HG03064 (cell line): ENCODE data around the gene WNT16.
A peak's percentile ranks its signal among the peaks of the same experiment; 100 is the strongest.
"Not testable (repeated sequence)": the region's sequence is repeated elsewhere in the genome, so short reads cannot be mapped to it uniquely, and the experiment has no call there.

Source experiments
- ATAC-seq: cut with Tn5 transposase; IDR thresholded peaks from one replicate; pipeline ENCODE4 v1.9.1; 2021; ENCODE audit warnings: low read depth; ENCODE audit not compliant: unreplicated experiment

The WNT16 gene, protein sequence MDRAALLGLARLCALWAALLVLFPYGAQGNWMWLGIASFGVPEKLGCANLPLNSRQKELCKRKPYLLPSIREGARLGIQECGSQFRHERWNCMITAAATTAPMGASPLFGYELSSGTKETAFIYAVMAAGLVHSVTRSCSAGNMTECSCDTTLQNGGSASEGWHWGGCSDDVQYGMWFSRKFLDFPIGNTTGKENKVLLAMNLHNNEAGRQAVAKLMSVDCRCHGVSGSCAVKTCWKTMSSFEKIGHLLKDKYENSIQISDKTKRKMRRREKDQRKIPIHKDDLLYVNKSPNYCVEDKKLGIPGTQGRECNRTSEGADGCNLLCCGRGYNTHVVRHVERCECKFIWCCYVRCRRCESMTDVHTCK

DNA sequence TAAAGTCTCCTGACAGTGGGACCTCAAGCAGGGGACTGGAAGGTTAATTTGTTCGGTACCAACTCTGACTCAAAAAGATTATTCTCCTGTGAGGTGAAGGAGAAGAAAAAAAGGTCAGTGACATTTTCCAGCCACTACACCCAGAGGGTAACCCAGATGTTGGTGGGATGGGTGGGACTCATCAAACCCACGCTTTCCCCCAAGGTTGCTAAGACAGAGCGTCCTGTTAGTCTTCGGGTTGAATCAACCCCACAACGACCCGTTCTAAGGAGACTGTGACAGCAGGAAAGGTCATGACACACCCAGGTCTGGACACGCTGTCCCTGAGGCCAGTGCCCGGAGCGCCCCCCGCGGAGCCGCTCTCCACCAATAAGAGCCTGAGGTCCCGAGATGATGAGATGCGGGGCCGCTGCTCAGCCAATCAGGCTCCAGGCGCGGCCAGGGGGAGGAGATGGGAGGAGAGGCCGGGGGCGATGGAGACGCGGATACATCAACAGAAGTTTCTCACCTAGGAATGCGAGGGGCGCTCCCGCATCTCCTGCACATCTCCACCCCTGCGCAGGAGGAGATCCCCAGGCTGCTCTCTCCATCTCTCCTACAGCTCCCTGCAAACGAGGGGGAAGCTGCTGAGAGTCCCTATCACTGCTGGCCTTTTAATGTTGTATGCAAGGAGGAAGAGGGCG lies at the start of gene WNT16:
Gene WNT16, plus strand, starts transcription at position 493 of the 683 bp plus-strand sequence. CDS start 293 bp downstream, outside the sequence.
- no peak for ATAC-seq

DNA sequence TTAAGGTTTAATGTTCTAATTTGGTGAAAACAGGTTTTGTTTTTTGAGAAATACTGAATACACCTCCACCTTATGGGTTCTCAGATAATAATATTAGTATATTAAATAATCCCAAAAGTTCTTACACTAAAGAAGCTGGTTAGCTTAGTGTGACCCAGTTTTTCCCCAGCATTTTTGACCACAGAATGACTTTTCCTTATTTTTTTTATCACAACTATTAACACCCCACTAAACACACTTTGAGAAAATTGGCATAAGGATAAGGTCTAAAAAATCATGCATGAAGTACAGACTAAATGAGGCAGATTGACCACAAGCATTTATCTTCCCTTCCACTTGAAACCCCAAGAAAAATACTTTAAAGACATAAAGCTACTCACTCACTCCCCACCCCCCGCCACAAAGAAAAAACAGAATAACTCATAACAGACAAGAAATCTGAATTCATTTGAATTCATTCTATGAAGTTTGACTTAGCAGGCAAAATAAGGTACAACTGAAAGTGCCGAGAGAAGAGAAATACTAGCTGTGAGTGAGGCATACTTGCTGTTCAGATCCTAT lies 49.7 kb upstream of the WNT16 start:
- ATAC-seq = peak; percentile 16

DNA sequence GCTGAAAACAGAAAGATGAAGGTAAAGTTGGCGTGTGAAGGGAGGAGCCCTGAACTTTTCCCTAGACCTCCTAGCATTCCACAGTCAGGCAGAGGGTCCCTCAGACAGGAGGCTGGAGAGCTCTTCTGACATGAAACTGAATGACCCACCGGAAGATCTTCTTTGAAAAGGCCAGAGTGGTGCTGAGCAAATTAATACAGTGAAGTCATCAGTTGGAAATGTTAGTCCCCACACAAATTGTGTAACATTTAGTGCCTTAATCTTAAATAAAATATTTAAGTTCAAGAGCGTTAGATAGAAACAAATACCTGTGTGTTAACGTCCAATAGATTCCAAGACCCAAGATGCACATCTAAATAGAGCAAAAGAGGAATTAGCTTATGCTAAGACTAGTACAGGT lies 49.0 kb upstream of the WNT16 start:
- ATAC-seq = no peak

DNA sequence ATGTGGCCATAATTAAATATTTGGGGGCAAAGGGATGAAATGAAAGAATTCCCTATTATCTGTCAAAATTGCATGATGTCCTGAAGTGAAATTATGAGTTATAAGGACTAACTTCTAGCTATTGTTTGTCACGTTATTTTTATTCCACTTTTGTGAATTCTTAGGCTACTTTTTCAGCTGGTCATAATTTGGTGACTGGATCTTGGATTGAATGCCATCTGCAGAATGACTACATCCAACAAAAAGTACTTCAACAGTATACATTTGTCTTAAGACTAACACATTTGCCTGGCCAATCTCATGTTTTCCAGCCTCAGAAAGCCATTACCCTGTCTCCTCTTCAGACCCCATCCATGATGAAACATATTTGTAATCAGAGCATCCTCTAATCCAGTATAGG lies 48.1 kb upstream of the WNT16 start:
- ATAC-seq = no peak

DNA sequence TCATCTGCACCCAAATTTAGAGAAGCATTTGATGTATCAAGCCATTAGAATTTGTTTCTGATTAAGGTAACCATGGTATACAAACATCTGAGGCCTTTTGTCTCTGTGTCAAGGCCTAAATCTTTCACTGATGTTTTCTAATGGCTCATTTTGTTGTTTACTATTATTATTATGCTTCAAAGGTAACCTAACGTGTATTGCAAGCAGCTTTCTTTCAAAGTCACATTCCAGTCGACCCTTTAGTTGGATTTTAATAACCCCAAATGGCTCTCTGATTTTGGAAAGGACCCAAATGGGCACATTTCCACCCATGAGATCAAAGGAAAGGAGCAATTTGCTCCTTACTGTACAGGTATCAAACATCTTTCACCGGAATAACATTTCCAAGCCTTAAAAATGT lies 46.7 kb upstream of the WNT16 start:
- ATAC-seq = no peak

DNA sequence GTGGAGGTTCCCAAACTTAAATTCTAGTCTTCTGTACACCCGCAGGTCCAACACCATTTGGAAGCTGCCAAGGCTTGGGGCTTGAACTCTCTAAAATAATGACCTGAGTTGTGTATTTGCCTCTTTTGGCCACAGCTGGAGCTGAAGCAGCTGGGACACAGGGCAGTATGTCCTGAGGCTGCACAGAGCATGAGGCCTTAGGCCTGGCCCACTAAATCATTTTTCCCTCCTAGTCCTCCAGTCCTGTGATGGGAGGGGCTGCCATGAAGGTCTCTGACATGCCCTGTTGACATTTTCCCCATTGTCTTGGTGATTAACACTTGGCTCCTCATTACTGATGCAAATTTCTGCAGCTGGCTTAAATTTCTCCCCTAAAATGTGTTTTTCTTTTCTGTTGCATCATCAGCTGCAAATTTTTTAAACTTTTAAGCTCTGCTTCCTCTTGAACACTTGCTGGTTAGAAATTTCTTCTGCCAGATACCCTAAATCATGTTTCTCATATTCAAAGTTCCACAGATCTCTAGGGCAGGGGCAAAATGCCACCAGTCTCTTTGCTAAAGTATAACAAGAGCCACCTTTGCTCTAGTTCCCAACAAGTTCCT lies 43.6 kb upstream of the WNT16 start:
- ATAC-seq = no peak

DNA sequence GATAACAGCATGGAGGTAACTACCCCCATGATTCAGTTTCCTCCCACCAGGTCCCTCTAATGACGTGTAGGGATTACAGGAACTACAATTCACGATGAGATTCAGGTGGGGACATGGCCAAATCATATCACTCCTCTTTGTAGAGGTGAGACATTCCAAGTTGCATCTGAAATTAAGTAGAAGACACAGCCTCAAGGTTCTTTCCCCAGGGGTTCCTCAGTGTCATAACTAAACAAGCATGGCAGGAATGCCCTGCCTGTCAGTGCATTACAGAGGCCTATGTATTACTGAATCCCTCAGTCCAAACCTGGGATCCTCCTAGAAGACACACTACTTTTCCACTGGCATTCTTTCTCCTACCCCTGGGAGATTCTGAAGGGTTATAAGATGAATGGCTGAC lies 42.6 kb upstream of the WNT16 start:
- ATAC-seq = no peak

DNA sequence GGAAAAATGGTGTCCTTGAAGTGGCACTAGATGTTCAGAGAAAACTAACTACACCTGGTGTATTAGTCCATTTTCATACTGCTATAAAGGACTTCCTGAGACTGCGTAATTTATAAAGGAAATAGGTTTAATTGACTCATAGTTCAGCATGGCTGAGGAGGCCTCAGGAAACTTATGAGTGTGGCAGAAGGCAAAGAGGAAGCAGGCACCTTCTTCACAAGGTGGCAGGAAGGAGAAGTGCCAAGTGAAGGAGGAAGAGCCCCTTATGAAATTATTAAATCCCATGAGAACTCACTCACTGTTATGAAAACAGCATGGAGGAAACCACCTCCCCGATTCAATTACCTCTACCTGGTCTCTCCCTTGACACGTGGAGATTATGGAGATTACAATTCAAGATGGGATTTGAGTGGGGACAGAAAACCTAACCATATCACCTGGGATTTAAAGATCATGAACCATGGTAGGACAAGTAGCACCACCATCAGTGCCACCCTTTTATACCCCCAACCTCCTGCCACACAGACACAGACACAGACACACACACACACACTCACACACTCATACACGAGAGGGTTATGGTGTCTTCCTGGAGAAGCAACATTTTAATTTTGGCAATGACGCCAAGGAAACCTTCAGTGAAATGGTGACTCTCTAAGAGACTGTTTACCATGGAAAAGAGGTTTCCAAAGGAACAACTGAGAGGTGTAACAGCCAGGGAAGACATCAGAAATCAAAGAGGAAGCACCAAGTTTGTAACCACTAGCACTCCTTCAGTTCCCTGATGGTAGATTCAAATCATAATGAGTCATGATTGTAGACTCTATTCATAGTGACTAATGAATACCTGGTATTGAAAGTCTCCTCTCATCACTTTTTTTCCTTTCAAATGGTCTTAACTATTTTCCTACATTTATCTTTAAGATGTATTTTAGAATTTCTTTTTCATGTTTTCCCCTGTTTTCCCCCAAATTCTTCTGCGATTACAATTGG lies 41.8 kb upstream of the WNT16 start:
- ATAC-seq = no peak

DNA sequence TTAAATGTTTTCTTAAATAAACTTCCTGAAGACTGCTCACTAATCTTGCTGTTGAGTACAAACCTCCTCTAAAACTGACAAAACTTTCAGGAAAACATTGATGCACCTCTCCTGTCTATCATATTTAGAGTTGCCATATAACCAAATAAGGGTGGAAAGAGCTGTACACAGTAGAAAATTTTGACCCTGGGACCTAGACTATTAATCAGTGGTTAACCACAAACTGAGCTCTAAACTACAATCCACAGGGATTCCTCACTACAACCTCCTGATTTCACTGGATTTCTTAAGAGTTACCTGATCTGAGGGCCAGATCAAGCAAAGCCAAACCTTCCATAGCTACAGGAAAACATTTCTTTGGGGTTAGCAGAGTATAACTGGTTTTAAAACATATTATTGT lies 39.9 kb upstream of the WNT16 start:
- ATAC-seq = no peak

DNA sequence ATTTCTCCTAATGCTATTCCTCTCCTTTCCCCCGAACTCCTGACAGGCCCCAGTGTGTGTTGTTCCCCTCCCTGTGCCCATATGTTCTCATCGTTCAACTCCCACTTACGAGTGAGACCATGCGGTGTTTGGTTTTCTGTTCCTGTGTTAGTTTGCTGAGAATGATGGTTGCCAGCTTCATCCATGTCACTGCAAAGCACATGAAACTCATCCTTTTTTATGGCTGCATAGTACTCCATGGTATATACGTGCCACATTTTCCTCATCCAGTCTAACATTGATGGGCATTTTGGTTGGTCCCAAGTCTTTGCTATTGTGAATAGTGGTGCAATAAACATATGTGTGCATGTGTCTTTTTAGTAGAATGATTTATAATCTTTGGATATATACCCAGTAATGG lies 38.9 kb upstream of the WNT16 start:
- ATAC-seq = not testable (repeated sequence)

DNA sequence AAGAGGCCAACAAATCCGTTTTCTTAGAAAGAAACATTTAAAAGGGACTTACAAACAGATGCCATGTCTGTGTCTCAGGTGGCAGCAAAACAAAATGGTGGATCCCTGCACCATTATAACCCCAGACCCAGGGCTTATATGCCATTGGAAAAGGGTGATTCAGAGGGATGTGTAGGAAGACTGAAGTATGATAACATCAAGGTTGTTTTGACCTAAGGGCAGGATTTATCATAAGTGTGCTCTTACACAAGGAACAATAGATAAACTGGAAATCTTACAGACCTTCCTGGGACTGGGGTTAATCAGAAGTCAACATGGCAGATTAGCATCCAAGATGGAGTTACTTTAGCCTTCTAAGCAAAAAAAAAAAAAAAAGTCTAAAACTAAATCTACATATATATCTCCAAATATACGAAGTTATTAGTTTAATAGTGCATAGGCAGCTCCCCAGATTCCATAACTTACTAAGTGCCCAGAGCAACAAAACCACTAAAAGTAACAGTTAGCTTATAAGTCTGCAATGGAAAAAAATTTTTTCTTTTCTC lies 34.3 kb upstream of the WNT16 start:
- ATAC-seq = no peak

DNA sequence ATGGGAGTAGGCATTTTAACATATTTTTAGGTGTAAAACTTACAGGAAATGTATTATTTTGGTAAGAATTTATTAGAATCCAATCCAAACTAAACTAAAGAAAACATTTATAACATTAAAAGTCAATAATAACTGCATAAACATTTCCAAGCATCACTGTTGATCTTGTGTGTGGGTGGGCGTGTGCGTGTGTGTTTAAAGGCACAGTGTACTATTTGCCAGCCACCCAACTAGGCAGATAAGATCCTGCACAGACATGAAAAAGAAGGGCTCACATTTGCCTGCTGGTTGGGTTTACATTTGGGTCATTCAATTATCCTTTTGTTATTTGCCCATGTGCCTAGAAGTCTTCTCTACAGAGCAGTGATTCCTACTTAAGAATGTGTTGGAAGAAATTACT lies 31.0 kb upstream of the WNT16 start:
- ATAC-seq = no peak

DNA sequence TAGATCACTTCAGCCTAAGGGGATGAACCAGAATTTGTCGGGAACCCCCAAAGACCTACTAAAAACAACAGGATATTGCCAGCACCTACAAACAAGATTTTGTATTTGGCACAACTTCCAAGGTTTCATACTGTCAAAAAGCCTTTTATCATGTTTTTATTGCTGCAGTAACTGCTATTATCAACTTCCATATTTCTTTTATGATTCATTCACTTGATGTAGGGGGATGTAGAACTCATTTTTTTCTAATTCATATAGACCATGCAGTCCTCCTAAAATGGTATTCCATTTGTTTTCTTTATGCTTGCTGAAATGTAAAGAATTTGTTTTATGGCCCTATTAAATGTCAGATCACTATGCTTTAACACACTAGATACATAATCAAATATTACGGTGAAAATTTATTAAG lies 30.0 kb upstream of the WNT16 start:
- ATAC-seq = no peak

DNA sequence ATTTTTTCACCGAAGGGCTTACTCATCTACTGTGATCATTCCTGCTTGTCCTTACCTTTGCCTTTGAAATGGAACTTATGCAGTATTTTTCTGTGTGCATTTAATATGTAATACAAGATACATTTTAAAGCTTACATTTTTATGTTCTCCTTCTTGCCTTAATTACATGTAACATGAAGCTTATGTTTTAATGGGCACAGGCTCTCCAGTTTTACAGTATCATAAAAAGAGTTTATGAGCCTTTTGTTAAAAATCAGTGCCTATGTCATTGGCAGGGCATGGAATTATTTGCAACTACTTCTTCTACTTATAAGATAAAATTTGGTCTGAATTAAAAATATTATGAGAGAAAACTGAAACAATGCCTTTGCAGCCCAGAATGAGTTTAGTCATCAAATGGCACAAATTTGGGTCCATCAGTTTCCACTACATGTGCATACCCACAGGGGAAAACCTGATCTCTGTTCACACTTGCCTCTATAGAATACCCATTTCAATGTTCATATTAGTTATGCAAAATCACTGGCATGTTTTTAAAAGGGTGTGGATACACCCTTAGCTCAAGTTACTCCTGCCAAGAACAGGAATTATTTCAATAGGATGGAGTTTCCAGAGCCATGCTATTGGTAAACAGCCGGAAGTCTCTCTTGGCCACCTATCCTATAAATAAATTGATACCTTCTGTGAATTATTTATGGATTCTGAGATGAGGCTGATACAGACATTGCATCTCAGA lies 27.9 kb upstream of the WNT16 start:
- no peak for ATAC-seq

DNA sequence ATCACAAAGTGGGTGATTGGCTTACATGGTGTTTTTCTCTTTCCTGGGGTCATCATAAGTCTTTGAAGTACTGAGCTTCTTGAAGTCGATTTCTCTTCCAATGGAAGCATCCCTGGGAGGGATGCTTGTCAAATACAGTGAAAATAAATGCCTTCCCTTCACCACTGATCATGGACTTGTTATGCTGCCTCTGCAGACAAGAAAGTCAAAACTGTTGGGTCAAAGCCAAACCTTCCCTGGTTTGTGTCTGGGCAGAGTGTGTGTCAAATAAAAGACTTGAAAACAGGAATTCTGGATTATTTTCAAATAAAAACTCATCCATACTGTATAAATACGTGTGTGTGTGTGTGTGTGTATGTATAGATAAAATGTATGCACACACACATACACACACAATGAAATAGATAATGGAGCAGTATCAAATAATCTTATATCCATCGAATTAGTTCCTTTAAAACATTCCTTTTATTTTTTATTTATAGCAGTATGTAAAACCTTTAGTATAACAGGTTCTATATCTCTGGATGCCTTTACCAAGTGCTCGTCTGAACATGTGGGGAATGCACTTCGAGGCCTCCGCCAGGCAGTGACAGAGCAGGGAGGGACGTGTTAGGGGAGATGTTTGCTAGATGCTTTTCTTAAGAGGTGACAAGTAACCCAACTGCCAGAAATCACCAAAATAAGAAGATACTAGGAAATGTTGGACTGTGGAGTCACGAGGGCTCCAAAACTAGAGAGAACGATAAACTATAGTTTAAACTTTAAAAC lies 27.2 kb upstream of the WNT16 start:
- ATAC-seq = no peak

DNA sequence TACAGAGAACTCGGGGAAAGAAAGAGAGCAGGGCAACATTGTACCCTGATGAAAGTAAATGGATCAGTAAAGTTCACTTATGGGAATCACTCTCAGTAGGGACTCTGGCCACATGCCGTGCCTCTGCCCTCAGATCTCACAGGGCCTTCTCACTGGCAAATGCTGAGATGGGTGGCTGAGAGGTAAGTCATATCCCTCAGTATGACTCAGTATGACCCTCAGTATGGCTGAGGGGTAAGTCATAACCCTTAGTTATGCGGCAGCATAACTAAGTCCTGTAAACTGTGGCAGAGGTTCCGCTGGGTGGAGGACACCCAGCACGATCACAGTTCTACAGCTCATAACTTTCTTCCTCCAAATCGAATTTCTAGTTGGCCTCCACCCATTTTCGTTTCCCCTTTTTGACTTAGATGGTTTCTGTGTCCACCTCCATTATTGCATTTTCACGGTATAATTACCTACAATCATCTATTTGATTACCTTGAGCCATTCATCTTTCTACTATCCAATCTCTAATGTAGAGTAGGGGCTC lies 26.5 kb upstream of the WNT16 start:
- no peak for ATAC-seq

DNA sequence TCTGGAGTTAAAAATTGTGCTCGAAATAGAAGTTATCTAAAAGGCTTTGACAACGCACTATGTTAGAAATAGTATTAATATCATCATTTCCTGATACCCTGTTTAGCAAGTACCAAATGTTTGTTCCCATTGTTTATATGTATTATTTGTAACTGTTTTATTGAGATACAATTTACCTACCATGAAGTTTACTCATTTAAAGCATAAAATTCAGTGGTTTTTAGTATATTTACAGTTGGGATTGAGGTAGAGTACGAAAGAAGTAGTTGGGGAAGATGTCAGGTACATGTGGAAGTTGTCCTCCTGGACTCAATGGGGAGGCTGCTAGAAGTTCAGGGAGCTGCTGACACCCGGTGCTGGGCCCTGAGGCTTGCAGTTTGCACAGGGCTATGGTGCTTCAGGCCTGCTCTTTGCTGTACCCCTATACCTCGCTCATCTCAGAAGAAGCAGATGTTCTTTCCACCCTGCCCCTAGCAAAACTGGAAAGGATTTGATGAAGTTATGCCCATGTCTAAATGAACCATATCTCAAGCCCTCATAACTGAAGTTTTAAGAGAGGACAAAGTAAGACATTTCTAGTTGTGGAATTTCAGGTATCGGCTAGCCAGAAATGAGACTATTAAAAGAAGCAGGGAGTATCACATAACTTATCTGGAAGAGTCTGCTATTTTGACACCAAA lies 25.2 kb upstream of the WNT16 start:
- no peak for ATAC-seq
